ENCODE measurements around the gene IRF4.

DNA sequence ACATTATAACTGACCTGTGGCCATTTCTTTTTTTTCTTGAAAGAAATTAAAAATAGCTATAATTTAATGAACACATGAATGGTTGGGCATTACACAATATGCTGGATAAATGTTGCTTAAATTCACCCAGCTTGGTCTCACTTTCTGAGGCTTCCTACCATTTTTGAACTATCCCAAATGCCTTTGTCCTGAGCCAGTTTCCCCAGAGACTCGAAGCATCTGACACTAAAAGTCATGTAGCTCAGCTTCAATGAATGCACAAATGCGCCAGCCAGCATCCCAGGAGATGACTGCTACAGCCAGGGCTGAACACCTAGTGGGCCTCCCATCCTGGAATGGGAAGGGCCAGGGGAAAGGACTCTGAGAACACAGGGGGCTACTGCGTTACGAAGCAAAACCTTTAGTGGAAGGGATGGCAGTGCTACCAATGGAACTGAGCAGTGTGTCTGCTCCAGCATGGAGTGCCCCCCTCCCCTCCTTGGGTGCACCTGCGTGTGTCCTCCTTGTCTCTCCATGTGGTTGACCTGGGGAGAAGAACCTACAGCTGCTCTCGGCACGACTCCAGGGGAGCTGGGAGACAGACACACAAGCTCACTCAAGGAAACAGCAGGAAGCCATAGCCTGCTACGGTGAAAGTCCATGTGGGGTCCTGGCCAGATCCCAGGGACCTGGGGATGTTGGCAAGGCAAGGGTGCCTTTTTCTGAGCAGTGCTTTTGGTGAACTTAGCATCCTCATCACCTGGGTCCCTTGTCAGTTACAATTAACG lies 60.9 kb downstream of the IRF4 start:
- no peak for TF ChIP-seq POLR2A (IDR thresholded peaks at IDR 0.05)
- TF ChIP-seq, protein P1, sequence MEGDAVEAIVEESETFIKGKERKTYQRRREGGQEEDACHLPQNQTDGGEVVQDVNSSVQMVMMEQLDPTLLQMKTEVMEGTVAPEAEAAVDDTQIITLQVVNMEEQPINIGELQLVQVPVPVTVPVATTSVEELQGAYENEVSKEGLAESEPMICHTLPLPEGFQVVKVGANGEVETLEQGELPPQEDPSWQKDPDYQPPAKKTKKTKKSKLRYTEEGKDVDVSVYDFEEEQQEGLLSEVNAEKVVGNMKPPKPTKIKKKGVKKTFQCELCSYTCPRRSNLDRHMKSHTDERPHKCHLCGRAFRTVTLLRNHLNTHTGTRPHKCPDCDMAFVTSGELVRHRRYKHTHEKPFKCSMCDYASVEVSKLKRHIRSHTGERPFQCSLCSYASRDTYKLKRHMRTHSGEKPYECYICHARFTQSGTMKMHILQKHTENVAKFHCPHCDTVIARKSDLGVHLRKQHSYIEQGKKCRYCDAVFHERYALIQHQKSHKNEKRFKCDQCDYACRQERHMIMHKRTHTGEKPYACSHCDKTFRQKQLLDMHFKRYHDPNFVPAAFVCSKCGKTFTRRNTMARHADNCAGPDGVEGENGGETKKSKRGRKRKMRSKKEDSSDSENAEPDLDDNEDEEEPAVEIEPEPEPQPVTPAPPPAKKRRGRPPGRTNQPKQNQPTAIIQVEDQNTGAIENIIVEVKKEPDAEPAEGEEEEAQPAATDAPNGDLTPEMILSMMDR (IDR thresholded peaks at IDR 0.05 in 4 of 5, conservative IDR thresholded peaks at IDR 0.05 in 1 of 5) = no peak

All from gastrocnemius medialis (tissue), 4 donors.